Lung (tissue), 12 donors: ENCODE data around the gene HOXB3. TPM values are rescaled to one million over a fixed set of nuclear protein-coding genes. Genes with fewer than 3 reads are reported as not detected.

Experiments
- ATAC-seq: fragments of 200-7000 bp; cut with Tn5 transposase; one replicate; pipeline ENCODE4 v1.9.1; 2020; ENCODE audit warnings: moderate number of reproducible peaks; ENCODE audit not compliant: insufficient read depth, low FRiP score
- DNase-seq, 3 donors: peaks; one replicate each; pipeline ENCODE4 v3.0.0-alpha.2; 2013 to 2017
- H3K27ac ChIP-seq, 2 donors: one replicate each; pipeline ENCODE4 v1.5.1; 2013; ENCODE audit warnings: mild to moderate bottlenecking in 2 of 2, moderate library complexity in 2 of 2, control low read depth in 1 of 2, inconsistent platforms in 1 of 2, low read depth in 1 of 2, low read length in 1 of 2
- H3K27me3 ChIP-seq, 3 donors: one replicate each; pipeline ENCODE4 v1.5.1; 2013; ENCODE audit warnings: low read length in 2 of 3; ENCODE audit not compliant: control insufficient read depth in 3 of 3, insufficient read depth in 3 of 3
- H3K36me3 ChIP-seq, 4 donors: one replicate each; pipeline ENCODE4 v1.5.1; 2013; ENCODE audit warnings: low read length in 4 of 4, mild to moderate bottlenecking in 1 of 4, moderate library complexity in 1 of 4; ENCODE audit not compliant: control insufficient read depth in 4 of 4, insufficient read depth in 4 of 4
- H3K4me1 ChIP-seq, 5 donors: one replicate each; pipeline ENCODE4 v1.5.1; 2013; ENCODE audit warnings: low read length in 5 of 5, mild to moderate bottlenecking in 2 of 5, moderate library complexity in 1 of 5; ENCODE audit not compliant: control insufficient read depth in 5 of 5, insufficient read depth in 5 of 5
- H3K4me3 ChIP-seq: one replicate; pipeline ENCODE4 v1.5.1; 2013; ENCODE audit warnings: mild to moderate bottlenecking, control low read depth, moderate library complexity
- H3K9ac ChIP-seq, 2 donors: one replicate each; pipeline ENCODE4 v1.5.1; 2013; ENCODE audit warnings: low read length in 2 of 2, control low read depth in 1 of 2; ENCODE audit not compliant: insufficient read depth in 1 of 2
- H3K9me3 ChIP-seq, 4 donors: one replicate each; pipeline ENCODE4 v1.5.1; 2013; ENCODE audit warnings: low read length in 3 of 4, mild to moderate bottlenecking in 1 of 4, moderate library complexity in 1 of 4; ENCODE audit not compliant: control insufficient read depth in 4 of 4, insufficient read depth in 3 of 4
- CTCF ChIP-seq: IDR thresholded peaks from 2 replicates; pipeline ENCODE4 v1.5.1; 2012; ENCODE audit warnings: mild to moderate bottlenecking; ENCODE audit errors: control extremely low read depth, extremely low read depth
- WGBS, 2 donors: extraction: QIAGEN DNeasy Blood & Tissue Kit; methylation state at CpG; one replicate each; pipeline ENCODE4 v1.1.7; 2013; 5-methylcytosine and 5-hydroxymethylcytosine counted together
- polyA plus RNA-seq, 2 donors: library from polyadenylated mRNA; stranded (reverse); fragments of 200-250 nt; gene quantifications; one replicate each; pipeline ENCODE4 v1.2.1, GENCODE V29; 2013
- total RNA-seq, 2 donors: library from RNA; depleted of rRNA in 1 of 2; stranded (reverse); fragments of >200 nt in 1 of 2; gene quantifications; one replicate each; pipeline ENCODE4 v1.2.1, GENCODE V29; 2014 to 2021
- donor health status: control.
- donor health status: control.
- donor health status: Bipolar disorder and iron deficiency.
- donor health status: healthy.
- donor health status: DM: yes; HTN: yes; CAD: no.

The HOXB3 gene
- total and polyA plus RNA-seq, 4 donors = 1.9 to 21.1 (median 6.7) TPM

GRCh38 chr17:48605991-48606891 lies 16.2 kb upstream of the HOXB3 start:
- WGBS, 2 donors = 61 to 85% methylated on average over 41 of the region's 41 CpGs
- TF ChIP-seq CTCF = no peak
- H3K27ac ChIP-seq = no peak overlapping the region
- no peak for ATAC-seq
- no peak overlapping the region for H3K9ac ChIP-seq
- H3K4me3 ChIP-seq = no peak overlapping the region
- peaks cover 0 to 4% (median 0%) of the 10 kb centered on the region in 4 donors for H3K9me3 ChIP-seq
- no peak for DNase-seq
- peaks cover 0 to 84% (median 46%) of the 10 kb centered on the region in 3 donors for H3K27me3 ChIP-seq
- H3K4me1 ChIP-seq = peaks cover 0 to 9% (median 0%) of the 10 kb centered on the region in 5 donors
- peaks cover 0 to 8% (median 0%) of the 10 kb centered on the region in 4 donors for H3K36me3 ChIP-seq

- Histone ChIP-seq H3K27me3 (peaks cover 0 to 85% (median 44%) of the 10 kb centered on the region in 3 donors), H3K4me1 (peaks cover 0 to 9% (median 0%) of the 10 kb centered on the region in 5 donors), H3K36me3 (peaks cover 0 to 8% (median 0%) of the 10 kb centered on the region in 4 donors), H3K9me3 (peaks cover 0 to 4% (median 0%) of the 10 kb centered on the region in 4 donors), H3K27ac (no peak overlapping the region), H3K9ac (no peak overlapping the region), H3K4me3 (no peak overlapping the region)
- TF ChIP-seq CTCF = no peak
- ATAC-seq = no peak
- WGBS, 2 donors = 56 to 79% methylated on average over 10 of the region's 10 CpGs
- DNase-seq = no peak
Measured at GRCh38 chr17:48605409-48605919, 15.4 kb upstream of the HOXB3 start.

GRCh38 chr17:48604770-48605329 lies 14.8 kb upstream of the HOXB3 start, which contains the start of gene HOXB6:
Gene HOXB6, minus strand, starts transcription at chr17:48604986. Its CDS starts 6,836 bp downstream, at chr17:48598150.
- Histone ChIP-seq H3K27ac (no peak within 1 kb of the TSS), H3K4me3 (no peak within 1 kb of the TSS), H3K9ac (no peak within 1 kb of the TSS), H3K4me1 (peaks cover 0 to 8% (median 0%) of the 10 kb centered on the region in 5 donors), H3K27me3 (peaks cover 0 to 91% (median 44%) of the 10 kb centered on the region in 3 donors), H3K9me3 (peaks cover 0 to 4% (median 0%) of the 10 kb centered on the region in 4 donors), H3K36me3 (peaks cover 0 to 8% (median 0%) of the 10 kb centered on the region in 4 donors)
- no peak for TF ChIP-seq CTCF
- ATAC-seq = no peak
- 34 to 50% methylated on average over 16 of the region's 16 CpGs for whole genome bisulfite sequencing, 2 donors
- no peak for DNase-seq
